Endothelial cell of umbilical vein (primary cell): ENCODE results near the gene TENM4.

Experiments
- CTCF ChIP-seq, 2 donors: IDR thresholded peaks; 1 replicate in 1 of 2; 2 replicates in 1 of 2; pipeline ENCODE4 v1.5.1; 2011; ENCODE audit warnings: low read length in 2 of 2, mild to moderate bottlenecking in 2 of 2, moderate library complexity in 2 of 2, control low read depth in 1 of 2, inconsistent platforms in 1 of 2, low read depth in 1 of 2; ENCODE audit not compliant: insufficient read depth in 1 of 2; ENCODE audit errors: extremely low read depth in 1 of 2
- EZH2 ChIP-seq: IDR thresholded peaks from 2 replicates; pipeline ENCODE4 v1.6.1; 2012; ENCODE audit warnings: borderline replicate concordance, low read depth, mild to moderate bottlenecking, moderate library complexity, low read length, inconsistent platforms; ENCODE audit not compliant: severe bottlenecking
- POLR2A ChIP-seq: IDR thresholded peaks from 2 replicates; pipeline ENCODE4 v1.6.1; 2012; ENCODE audit warnings: low read depth, mild to moderate bottlenecking, control low read depth, low read length

- TF ChIP-seq EZH2 (no peak), POLR2A (no peak), CTCF (IDR thresholded peaks at IDR 0.05; ENCODE audit: extremely low read depth in 1 of 2, insufficient read depth in 1 of 2, low read depth in 1 of 2, low read length in 2 of 2) (no peak)
These were observed 401.7 kb downstream of the TENM4 start for GRCh38 chr11:79039122-79039521.
